Gastrocnemius medialis (tissue), 4 donors: ENCODE data around the gene GAPDH.

ENCODE experiments used
- POLR2A ChIP-seq, 2 donors: fragments of 450-650 bp; IDR thresholded peaks; one replicate each; pipeline ENCODE4 v1.6.1; 2017; ENCODE audit warnings: antibody characterized with exemption in 2 of 2, mild to moderate bottlenecking in 2 of 2, moderate library complexity in 2 of 2
- TF ChIP-seq, protein P1 (sequence below), 5 experiments: fragments of 450-650 bp in 3 of 5; fragments of 200-600 bp in 2 of 5; sonication (generic) in 2 of 5; IDR thresholded peaks in 4 of 5; conservative IDR thresholded peaks in 1 of 5; 1 replicate in 4 of 5; 2 replicates in 1 of 5; pipeline ENCODE4 v1.5.1; 2016 to 2019; ENCODE audit warnings: antibody characterized with exemption in 5 of 5, mild to moderate bottlenecking in 3 of 5, moderate library complexity in 3 of 5

GRCh38 chr12:6494968-6495367 is 39.3 kb upstream of the GAPDH start:
- TF ChIP-seq POLR2A (IDR thresholded peaks at IDR 0.05) = no peak
- TF ChIP-seq, protein P1, sequence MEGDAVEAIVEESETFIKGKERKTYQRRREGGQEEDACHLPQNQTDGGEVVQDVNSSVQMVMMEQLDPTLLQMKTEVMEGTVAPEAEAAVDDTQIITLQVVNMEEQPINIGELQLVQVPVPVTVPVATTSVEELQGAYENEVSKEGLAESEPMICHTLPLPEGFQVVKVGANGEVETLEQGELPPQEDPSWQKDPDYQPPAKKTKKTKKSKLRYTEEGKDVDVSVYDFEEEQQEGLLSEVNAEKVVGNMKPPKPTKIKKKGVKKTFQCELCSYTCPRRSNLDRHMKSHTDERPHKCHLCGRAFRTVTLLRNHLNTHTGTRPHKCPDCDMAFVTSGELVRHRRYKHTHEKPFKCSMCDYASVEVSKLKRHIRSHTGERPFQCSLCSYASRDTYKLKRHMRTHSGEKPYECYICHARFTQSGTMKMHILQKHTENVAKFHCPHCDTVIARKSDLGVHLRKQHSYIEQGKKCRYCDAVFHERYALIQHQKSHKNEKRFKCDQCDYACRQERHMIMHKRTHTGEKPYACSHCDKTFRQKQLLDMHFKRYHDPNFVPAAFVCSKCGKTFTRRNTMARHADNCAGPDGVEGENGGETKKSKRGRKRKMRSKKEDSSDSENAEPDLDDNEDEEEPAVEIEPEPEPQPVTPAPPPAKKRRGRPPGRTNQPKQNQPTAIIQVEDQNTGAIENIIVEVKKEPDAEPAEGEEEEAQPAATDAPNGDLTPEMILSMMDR (IDR thresholded peaks at IDR 0.05 in 4 of 5, conservative IDR thresholded peaks at IDR 0.05 in 1 of 5) = no peak
